NCI-H1092 (cell line): ENCODE results near the gene PHIP.
"Not testable (repeated sequence)": the region's sequence is repeated elsewhere in the genome, so short reads cannot be mapped to it uniquely, and the experiment has no call there.

Source experiments
- DNase-seq: peaks from one replicate; lab custom pipeline; 2025; lab: John Stamatoyannopoulos, UW

Gene PHIP

GRCh38 chr6:78921168-78921567 lies 156.9 kb downstream of the PHIP start:
- DNase-seq, result not testable (repeated sequence)

DNA sequence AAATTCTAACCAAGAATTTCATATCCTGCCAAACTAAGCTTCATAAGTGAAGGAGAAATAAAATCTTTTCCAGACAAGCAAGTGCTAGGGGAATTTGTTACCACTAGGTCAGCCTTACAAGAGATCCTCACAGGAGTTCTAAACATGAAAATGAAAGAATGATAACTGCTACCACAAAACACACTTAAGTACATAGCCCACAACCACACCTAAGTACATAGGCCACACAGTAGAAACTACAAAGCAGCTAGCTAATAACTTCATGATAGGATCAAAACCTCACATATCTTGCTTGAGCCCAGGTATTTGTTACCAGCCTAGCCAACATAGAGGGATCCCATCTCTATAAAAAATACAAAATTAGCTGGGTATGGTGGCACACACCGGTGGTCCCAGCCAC lies 160.3 kb downstream of the PHIP start:
- no peak for DNase-seq

- DNase-seq, result no peak
Measured at GRCh38 chr6:78916411-78916810, 161.6 kb downstream of the PHIP start.

GRCh38 chr6:78911218-78911940 lies 166.7 kb downstream of the PHIP start:
- DNase-seq, result no peak

DNA sequence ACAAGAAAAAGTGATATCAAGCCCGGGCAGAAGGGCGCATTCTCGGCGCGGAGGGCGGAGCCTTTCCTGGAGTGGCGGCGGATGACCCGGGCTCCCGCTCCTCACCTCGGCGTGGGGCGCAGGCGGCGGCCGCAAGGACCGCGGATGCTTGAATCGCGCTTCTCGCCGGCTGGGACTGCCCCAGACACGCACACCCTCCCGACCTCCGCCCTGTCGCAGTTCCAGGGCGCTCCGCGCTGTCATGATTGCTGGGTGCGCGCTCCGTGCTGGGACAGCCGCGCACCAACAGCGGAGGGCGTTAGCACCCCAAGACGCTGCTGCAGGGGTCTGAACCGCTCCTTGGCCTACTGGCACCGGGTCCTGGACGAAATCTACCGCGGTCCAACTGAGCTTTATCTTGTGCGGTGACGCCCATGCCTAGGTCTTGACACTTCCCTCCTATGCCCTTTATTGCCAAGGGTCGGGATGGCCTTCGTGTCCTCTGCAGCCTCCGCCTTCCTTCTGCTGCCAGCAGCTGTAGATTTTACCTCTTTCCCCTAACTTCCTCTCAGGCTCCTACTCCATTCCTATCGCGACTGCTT lies 167.4 kb downstream of the PHIP start:
- no peak for DNase-seq

DNA sequence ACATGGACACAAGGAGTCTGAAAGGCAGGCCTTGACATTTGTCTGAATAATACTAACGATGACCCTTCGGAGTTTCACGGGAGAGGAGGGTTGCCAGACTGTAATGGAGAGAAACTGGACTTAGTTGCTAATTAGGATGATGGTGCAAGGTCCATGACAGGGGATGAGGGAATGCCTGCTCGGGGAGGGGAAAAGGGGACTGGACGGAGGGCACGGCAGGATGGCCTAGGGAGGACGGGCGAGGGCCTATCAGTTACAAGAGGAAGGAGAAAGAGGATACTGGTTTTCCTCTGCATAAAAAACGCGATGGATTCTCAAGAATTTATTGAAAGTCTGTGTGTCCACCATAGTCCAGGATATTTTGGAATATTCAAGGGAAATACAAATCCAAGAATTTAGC lies 168.0 kb downstream of the PHIP start:
- DNase-seq, result no peak

GRCh38 chr6:78909391-78909790 lies 168.7 kb downstream of the PHIP start:
- DNase-seq, result no peak

GRCh38 chr6:78908621-78909020 lies 169.4 kb downstream of the PHIP start:
- no peak for DNase-seq

GRCh38 chr6:78896227-78896626 lies 181.8 kb downstream of the PHIP start:
- DNase-seq, result no peak

DNA sequence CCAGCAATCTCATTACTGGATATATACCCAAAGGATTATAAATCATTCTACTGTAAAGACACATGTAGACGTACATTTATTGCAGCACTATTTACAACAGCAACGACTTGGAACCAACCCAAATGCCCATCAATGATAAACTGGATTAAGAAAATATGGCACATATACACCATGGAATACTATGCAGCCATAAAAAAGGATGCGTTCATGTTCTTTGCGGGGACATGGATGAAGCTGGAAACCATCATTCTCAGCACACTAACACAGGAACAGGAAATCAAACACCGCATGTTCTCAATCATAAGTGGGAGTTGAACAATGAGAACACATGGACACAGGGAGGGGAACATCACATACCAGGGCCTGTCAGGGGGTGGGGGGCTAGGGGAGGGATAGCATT lies 188.2 kb downstream of the PHIP start:
- not testable (repeated sequence) for DNase-seq
